Hepatocyte (in vitro differentiated cells): ENCODE measurements around the gene LAPTM5. TPM values are rescaled to one million over a fixed set of nuclear protein-coding genes. Genes with fewer than 3 reads are reported as not detected.

Source experiments
- DNase-seq: peaks from one replicate; pipeline ENCODE4 v3.0.0-alpha.2; 2016; ENCODE audit warnings: low spot score
- H2AFZ ChIP-seq: fragments of 200-600 bp; sonication (generic); 2 replicates; pipeline ENCODE4 v1.6.0; 2016; ENCODE audit warnings: antibody characterized with exemption, mild to moderate bottlenecking
- H3K27ac ChIP-seq: fragments of 200-600 bp; sonication (generic); 2 replicates; pipeline ENCODE4 v1.5.1; 2016; ENCODE audit warnings: mild to moderate bottlenecking
- H3K27me3 ChIP-seq: fragments of 200-600 bp; sonication (generic); 2 replicates; pipeline ENCODE4 v1.6.1; 2016
- H3K36me3 ChIP-seq: fragments of 200-600 bp; sonication (generic); replicated peaks from 2 replicates; pipeline ENCODE4 v1.5.1; 2016; ENCODE audit warnings: low read depth; ENCODE audit not compliant: insufficient read depth
- H3K4me1 ChIP-seq: fragments of 200-600 bp; sonication (generic); 2 replicates; pipeline ENCODE4 v1.5.1; 2016; ENCODE audit warnings: mild to moderate bottlenecking, moderate library complexity; ENCODE audit not compliant: insufficient read depth
- H3K4me2 ChIP-seq: fragments of 200-600 bp; sonication (generic); 2 replicates; pipeline ENCODE4 v1.6.0; 2016
- H3K4me3 ChIP-seq: fragments of 200-600 bp; sonication (generic); 2 replicates; pipeline ENCODE4 v1.5.1; 2016; ENCODE audit warnings: mild to moderate bottlenecking
- H3K79me2 ChIP-seq: fragments of 200-600 bp; sonication (generic); 2 replicates; pipeline ENCODE4 v1.6.0; 2017; ENCODE audit warnings: mild to moderate bottlenecking
- H3K9me2 ChIP-seq: fragments of 200-600 bp; sonication (generic); replicated peaks from 2 replicates; pipeline ENCODE4 v1.6.0; 2017; ENCODE audit warnings: mild to moderate bottlenecking; ENCODE audit not compliant: insufficient read depth
- H3K9me3 ChIP-seq: fragments of 200-600 bp; sonication (generic); 2 replicates; pipeline ENCODE4 v1.5.1; 2016; ENCODE audit warnings: low read depth, mild to moderate bottlenecking
- H4K20me1 ChIP-seq: fragments of 200-600 bp; sonication (generic); 2 replicates; pipeline ENCODE4 v1.6.0; 2016; ENCODE audit warnings: mild to moderate bottlenecking; ENCODE audit not compliant: insufficient read depth, poor library complexity, severe bottlenecking
- EZH2 ChIP-seq: fragments of 200-600 bp; sonication (generic); IDR thresholded peaks from 2 replicates; pipeline ENCODE4 v1.6.1; 2016; ENCODE audit warnings: antibody characterized with exemption, mild to moderate bottlenecking, borderline replicate concordance
- EZH2phosphoT487 ChIP-seq: fragments of 200-600 bp; sonication (generic); IDR thresholded peaks from one replicate; pipeline ENCODE4 v1.6.1; 2018; ENCODE audit warnings: antibody characterized with exemption, mild to moderate bottlenecking, low read depth, moderate library complexity; ENCODE audit not compliant: unreplicated experiment, severe bottlenecking
- WGBS: methylation state at CpG from one replicate; pipeline ENCODE4 v1.1.6; 2016; ENCODE audit warnings: low lambda C conversion rate; ENCODE audit errors: missing lambda C conversion rate; 5-methylcytosine and 5-hydroxymethylcytosine counted together
- polyA plus RNA-seq: library from polyadenylated mRNA; unstranded; fragments of >200 nt; fragmentation: Nextera tagmentation; extraction: Ambion mirVana; gene quantifications from 2 replicates; pipeline ENCODE4 v1.2.1, GENCODE V29; 2016
- total RNA-seq: library from RNA; depleted of rRNA; stranded (reverse); fragments of >200 nt; gene quantifications from 2 replicates; pipeline ENCODE4 v1.2.3, GENCODE V29; 2014
- TF ChIP-seq, protein P1 (sequence below): fragments of 200-600 bp; sonication (generic); IDR thresholded peaks from 2 replicates; pipeline ENCODE4 v1.5.1; 2016; ENCODE audit warnings: antibody characterized with exemption, mild to moderate bottlenecking; ENCODE audit not compliant: poor library complexity

LAPTM5 gene
- total and polyA plus RNA-seq, 2 experiments from 2014 or later = 2.6 to 3.2 TPM

DNA sequence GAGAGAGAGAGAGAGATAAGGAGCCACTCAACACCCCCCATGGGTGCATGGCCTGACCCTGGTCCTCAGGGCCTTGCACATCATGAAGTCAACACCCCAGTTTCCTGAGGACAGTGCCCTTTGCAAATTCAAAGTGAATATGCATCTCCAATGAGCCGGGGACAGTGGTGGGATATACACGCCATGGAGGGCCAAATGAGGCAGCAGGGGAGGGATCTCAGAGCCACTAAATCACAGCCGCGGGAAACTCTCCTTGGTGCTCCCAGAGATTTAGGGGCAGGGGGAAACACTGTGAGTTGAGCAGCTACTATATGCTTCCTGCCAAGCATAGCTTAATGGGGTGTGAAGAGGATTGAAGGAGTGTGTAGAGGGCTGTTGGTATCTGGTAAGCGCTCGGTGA lies 69.7 kb downstream of the LAPTM5 start:
- Histone ChIP-seq H3K27me3 (peaks cover 19% of the 10 kb centered on the region), H4K20me1 (no peaks in the 10 kb centered on the region), H3K9me3 (no peaks in the 10 kb centered on the region), H3K4me1 (no peaks in the 10 kb centered on the region), H3K36me3 (no peaks in the 10 kb centered on the region), H3K9me2 (no peaks in the 10 kb centered on the region), H3K4me2 (no peak overlapping the region), H3K4me3 (no peak overlapping the region), H2AFZ (no peak overlapping the region), H3K27ac (no peak overlapping the region), H3K79me2 (no peaks in the 10 kb centered on the region)
- WGBS = 88% methylated on average over 6 of the region's 6 CpGs
- DNase-seq = no peak
- TF ChIP-seq, protein P1, sequence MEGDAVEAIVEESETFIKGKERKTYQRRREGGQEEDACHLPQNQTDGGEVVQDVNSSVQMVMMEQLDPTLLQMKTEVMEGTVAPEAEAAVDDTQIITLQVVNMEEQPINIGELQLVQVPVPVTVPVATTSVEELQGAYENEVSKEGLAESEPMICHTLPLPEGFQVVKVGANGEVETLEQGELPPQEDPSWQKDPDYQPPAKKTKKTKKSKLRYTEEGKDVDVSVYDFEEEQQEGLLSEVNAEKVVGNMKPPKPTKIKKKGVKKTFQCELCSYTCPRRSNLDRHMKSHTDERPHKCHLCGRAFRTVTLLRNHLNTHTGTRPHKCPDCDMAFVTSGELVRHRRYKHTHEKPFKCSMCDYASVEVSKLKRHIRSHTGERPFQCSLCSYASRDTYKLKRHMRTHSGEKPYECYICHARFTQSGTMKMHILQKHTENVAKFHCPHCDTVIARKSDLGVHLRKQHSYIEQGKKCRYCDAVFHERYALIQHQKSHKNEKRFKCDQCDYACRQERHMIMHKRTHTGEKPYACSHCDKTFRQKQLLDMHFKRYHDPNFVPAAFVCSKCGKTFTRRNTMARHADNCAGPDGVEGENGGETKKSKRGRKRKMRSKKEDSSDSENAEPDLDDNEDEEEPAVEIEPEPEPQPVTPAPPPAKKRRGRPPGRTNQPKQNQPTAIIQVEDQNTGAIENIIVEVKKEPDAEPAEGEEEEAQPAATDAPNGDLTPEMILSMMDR = no peak
- no peak for TF ChIP-seq EZH2phosphoT487
- no peak for TF ChIP-seq EZH2

DNA sequence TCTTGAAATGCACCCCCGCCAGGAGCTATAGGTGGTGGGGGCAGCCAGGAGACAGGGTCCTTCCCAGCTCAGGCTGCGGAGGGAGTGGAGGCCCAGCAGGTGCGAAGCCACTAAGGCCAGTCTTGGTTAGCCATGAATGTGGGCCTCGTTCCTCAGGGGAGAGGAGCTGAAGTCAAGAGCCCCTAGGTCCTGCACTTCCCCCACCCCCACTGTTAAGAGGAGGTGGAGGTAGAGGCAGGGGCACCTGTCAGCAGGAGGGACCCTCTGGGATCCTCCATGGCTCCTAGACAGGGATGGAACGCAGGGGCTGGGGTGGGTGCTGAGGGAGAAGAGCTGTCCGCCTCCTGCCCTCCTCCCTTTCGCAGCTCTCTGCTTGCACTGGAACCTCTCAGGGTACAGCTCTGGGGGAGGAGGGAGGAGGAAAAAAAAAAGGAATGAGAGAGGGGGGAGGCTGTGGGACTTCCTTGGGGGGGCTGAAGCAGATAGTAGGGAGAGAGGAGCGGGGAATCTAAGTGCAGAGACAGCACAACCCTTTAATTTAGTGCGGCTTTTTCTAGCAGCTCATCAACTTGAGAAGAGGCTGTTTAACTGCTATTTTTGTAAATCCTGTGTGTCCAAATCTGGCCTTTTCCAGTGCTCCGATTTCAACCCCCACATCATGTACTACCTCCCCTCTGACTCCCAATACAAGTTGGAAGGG lies 71.2 kb downstream of the LAPTM5 start:
- H2AFZ ChIP-seq = no peak overlapping the region
- no peak overlapping the region for H3K4me3 ChIP-seq
- DNase-seq = no peak
- H3K36me3 ChIP-seq = no peaks in the 10 kb centered on the region
- peaks cover 22% of the 10 kb centered on the region for H3K27me3 ChIP-seq
- H3K9me2 ChIP-seq = no peaks in the 10 kb centered on the region
- peak overlapping the region; percentile 75 for H3K4me2 ChIP-seq
- H4K20me1 ChIP-seq = no peaks in the 10 kb centered on the region
- H3K27ac ChIP-seq = peak overlapping the region; percentile 73
- no peaks in the 10 kb centered on the region for H3K79me2 ChIP-seq
- TF ChIP-seq, protein P1 = no peak
- TF ChIP-seq EZH2 (no peak), EZH2phosphoT487 (no peak)
- WGBS = 70% methylated on average over 10 of the region's 10 CpGs
- no peaks in the 10 kb centered on the region for H3K4me1 ChIP-seq
- no peaks in the 10 kb centered on the region for H3K9me3 ChIP-seq

DNA sequence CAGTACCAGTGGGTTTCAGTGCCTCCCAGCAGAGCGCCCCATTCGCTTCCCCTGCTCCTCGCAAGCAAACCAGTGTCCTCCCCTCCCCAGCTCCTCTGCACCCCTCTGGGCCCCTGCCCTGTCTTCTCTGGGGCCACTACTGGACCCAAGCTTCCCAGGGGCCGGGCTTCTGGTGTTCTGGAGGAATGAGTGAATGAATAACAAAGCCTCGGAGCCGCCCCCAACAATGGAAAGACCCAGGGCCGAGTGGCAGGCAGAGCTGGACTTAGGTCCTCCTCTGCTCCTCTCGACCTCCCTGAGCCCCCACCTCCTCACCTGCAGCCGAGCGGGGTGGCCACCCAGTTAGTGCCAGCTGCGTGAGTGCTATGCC lies 71.8 kb downstream of the LAPTM5 start:
- Histone ChIP-seq H3K36me3 (no peaks in the 10 kb centered on the region), H3K27me3 (peaks cover 22% of the 10 kb centered on the region), H3K27ac (peak overlapping the region; percentile 73), H3K4me3 (no peak overlapping the region), H3K9me2 (no peaks in the 10 kb centered on the region), H3K9me3 (no peaks in the 10 kb centered on the region), H3K4me2 (peak overlapping the region; percentile 75), H3K79me2 (no peaks in the 10 kb centered on the region), H4K20me1 (no peaks in the 10 kb centered on the region), H3K4me1 (no peaks in the 10 kb centered on the region), H2AFZ (peak overlapping the region; percentile 25)
- TF ChIP-seq EZH2phosphoT487 (no peak), EZH2 (no peak)
- TF ChIP-seq, protein P1 = no peak
- 30% methylated on average over 8 of the region's 11 CpGs for WGBS
- DNase-seq = no peak
